SU-DHL-6 (cell line): ENCODE data around the gene DPP9.

Experiments used
- H2AFZ ChIP-seq: fragments of 200-600 bp; sonication (generic); 2 replicates; pipeline ENCODE4 v1.6.1; 2014; ENCODE audit warnings: low read depth, mild to moderate bottlenecking, moderate library complexity, mixed read lengths, antibody characterized with exemption, low read length; ENCODE audit not compliant: severe bottlenecking
- H3F3A ChIP-seq: fragments of 200-600 bp; shearing (Covaris generic); 2 replicates; pipeline ENCODE4 v1.6.0; 2016; ENCODE audit warnings: antibody characterized with exemption, mild to moderate bottlenecking; ENCODE audit not compliant: insufficient read depth
- H3K27ac ChIP-seq: fragments of 200-600 bp; sonication (generic); 2 replicates; pipeline ENCODE4 v1.5.1; 2016; ENCODE audit warnings: low read depth, mild to moderate bottlenecking, low read length, moderate library complexity, mixed read lengths
- H3K27me3 ChIP-seq: fragments of 200-600 bp; sonication (generic), shearing (Covaris generic); 2 replicates; pipeline ENCODE4 v1.6.0; 2014; ENCODE audit warnings: mild to moderate bottlenecking, low read length
- H3K36me3 ChIP-seq: fragments of 200-600 bp; sonication (generic); 2 replicates; pipeline ENCODE4 v1.6.1; 2014; ENCODE audit warnings: mild to moderate bottlenecking, low read length, mixed read lengths
- H3K4me2 ChIP-seq: fragments of 300-600, 200-600 bp; shearing (Covaris generic), sonication (generic); 2 replicates; pipeline ENCODE4 v1.6.0; 2014; ENCODE audit warnings: low read length, low read depth, mild to moderate bottlenecking; ENCODE audit not compliant: poor library complexity, severe bottlenecking
- H3K4me3 ChIP-seq: fragments of 200-600 bp; sonication (generic); 2 replicates; pipeline ENCODE4 v1.5.1; 2014; ENCODE audit warnings: antibody characterized with exemption, low read length, mild to moderate bottlenecking, mixed read lengths; ENCODE audit not compliant: insufficient read depth, poor library complexity, severe bottlenecking
- H3K79me2 ChIP-seq: fragments of 200-600 bp; sonication (generic); 2 replicates; pipeline ENCODE4 v1.6.1; 2014; ENCODE audit warnings: mild to moderate bottlenecking, low read length, moderate library complexity; ENCODE audit not compliant: insufficient read depth
- H3K9ac ChIP-seq: fragments of 200-600 bp; sonication (generic); 2 replicates; pipeline ENCODE4 v1.7.0; 2014; ENCODE audit warnings: mild to moderate bottlenecking, low read length
- H3K9me2 ChIP-seq: fragments of 200-600 bp; sonication (generic); replicated peaks from 2 replicates; pipeline ENCODE4 v1.6.1; 2014; ENCODE audit warnings: low read length; ENCODE audit not compliant: insufficient read depth
- H3K9me3 ChIP-seq: fragments of 200-600 bp; sonication (generic); 2 replicates; pipeline ENCODE4 v1.6.1; 2014; ENCODE audit warnings: low read length, mixed read lengths; ENCODE audit not compliant: insufficient read depth
- H4K20me1 ChIP-seq: fragments of 200-600 bp; sonication (generic); 2 replicates; pipeline ENCODE4 v1.6.1; 2014; ENCODE audit warnings: low read depth, mild to moderate bottlenecking, antibody characterized with exemption, low read length, moderate library complexity, mixed read lengths
- EZH2phosphoT487 ChIP-seq: fragments of 200-600 bp; sonication (generic), shearing (Covaris generic); conservative IDR thresholded peaks from 2 replicates; pipeline ENCODE4 v1.6.1; 2018; ENCODE audit warnings: mild to moderate bottlenecking, antibody characterized with exemption, low read length, moderate library complexity, mixed read lengths
- TF ChIP-seq, protein P1 (sequence below): fragments of 200-600 bp; sonication (generic); IDR thresholded peaks from one replicate; pipeline ENCODE4 v1.5.1; 2017; ENCODE audit warnings: antibody characterized with exemption, mild to moderate bottlenecking, low read length, moderate library complexity; ENCODE audit not compliant: insufficient read depth, poor library complexity, severe bottlenecking

The DPP9 gene

DNA sequence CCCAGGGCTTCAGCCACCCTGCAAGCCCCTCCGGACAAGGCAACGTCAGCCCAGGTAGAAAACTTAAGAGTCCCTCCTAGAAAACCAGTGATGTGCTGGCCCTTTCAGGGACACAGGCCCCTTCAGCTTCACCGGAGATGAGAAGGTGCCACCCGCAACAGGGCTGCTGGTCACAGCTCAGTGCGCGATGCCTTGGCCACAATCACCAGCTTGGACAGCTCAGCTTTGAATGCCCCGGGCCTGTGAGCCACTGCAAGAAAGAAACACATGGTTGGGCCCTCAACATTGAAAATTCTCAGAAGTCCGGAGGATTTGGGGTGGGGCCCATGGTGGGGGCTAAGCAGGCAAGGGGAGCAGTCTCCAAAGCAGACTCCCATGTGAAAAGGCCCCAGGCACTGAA lies 65.8 kb downstream of the DPP9 start:
- no peaks in the 10 kb centered on the region for H4K20me1 ChIP-seq
- no peak overlapping the region for H2AFZ ChIP-seq
- no peaks in the 10 kb centered on the region for H3K36me3 ChIP-seq
- TF ChIP-seq EZH2phosphoT487 = no peak
- TF ChIP-seq, protein P1, sequence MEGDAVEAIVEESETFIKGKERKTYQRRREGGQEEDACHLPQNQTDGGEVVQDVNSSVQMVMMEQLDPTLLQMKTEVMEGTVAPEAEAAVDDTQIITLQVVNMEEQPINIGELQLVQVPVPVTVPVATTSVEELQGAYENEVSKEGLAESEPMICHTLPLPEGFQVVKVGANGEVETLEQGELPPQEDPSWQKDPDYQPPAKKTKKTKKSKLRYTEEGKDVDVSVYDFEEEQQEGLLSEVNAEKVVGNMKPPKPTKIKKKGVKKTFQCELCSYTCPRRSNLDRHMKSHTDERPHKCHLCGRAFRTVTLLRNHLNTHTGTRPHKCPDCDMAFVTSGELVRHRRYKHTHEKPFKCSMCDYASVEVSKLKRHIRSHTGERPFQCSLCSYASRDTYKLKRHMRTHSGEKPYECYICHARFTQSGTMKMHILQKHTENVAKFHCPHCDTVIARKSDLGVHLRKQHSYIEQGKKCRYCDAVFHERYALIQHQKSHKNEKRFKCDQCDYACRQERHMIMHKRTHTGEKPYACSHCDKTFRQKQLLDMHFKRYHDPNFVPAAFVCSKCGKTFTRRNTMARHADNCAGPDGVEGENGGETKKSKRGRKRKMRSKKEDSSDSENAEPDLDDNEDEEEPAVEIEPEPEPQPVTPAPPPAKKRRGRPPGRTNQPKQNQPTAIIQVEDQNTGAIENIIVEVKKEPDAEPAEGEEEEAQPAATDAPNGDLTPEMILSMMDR = no peak
- H3K9me2 ChIP-seq = no peaks in the 10 kb centered on the region
- H3K4me2 ChIP-seq = no peak overlapping the region
- H3K27ac ChIP-seq = no peak overlapping the region
- H3K27me3 ChIP-seq = no peaks in the 10 kb centered on the region
- H3K9ac ChIP-seq = no peak overlapping the region
- H3K4me3 ChIP-seq = no peak overlapping the region
- H3K79me2 ChIP-seq = no peaks in the 10 kb centered on the region; the same call in 1 of the 2 replicates
- no peaks in the 10 kb centered on the region for H3K9me3 ChIP-seq
- H3F3A ChIP-seq = no peaks in the 10 kb centered on the region

DNA sequence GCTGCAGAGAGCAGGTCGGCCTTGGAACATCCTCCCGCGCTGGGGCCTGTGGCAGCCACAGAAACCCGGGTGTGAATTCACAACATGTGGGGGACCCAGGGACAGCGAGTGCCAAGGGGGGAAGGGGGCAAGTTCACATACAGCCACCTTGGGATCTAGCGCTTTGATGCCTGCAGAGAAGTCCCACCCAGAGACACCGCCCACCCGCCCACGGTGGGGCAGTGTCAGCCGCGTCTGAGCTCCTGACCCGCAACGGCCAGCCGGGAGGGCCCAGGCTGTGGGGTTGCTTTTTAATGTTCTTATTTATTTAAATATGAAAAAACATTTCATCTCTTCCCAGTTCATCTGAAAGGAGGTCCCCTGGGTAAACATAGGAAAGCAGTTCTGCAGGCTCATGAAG lies 66.4 kb downstream of the DPP9 start:
- no peaks in the 10 kb centered on the region for H3K27me3 ChIP-seq
- no peak overlapping the region for H3K27ac ChIP-seq
- H3K36me3 ChIP-seq = no peaks in the 10 kb centered on the region
- TF ChIP-seq, protein P1 = no peak
- no peak for TF ChIP-seq EZH2phosphoT487
- H3K79me2 ChIP-seq = no peaks in the 10 kb centered on the region; the same call in 1 of the 2 replicates
- no peak overlapping the region for H3K4me3 ChIP-seq
- no peaks in the 10 kb centered on the region for H3F3A ChIP-seq
- no peaks in the 10 kb centered on the region for H4K20me1 ChIP-seq
- no peak overlapping the region for H2AFZ ChIP-seq
- H3K9me3 ChIP-seq = no peaks in the 10 kb centered on the region
- no peak overlapping the region for H3K4me2 ChIP-seq
- no peak overlapping the region for H3K9ac ChIP-seq
- H3K9me2 ChIP-seq = no peaks in the 10 kb centered on the region

DNA sequence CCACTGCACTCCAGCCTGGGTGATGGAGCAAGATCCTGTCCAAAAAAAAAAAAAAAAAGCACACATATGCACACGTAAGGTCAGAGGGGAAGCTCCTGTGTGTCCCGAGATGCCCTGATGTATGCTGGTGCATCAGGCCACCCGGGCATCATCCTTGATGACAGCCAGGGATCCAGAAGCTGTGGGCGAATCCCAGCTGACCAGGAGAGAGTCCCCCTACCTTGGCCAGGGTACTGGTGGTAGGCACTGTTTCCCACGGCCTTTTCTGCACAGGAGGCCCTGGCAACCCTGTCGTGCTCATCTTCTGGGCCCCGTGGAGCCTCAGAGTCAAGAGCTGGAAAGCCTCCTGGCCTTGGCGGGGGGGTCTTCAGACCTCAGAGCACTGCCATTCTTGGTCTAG lies 67.5 kb downstream of the DPP9 start:
- H3K9me2 ChIP-seq = no peaks in the 10 kb centered on the region
- H3K36me3 ChIP-seq = no peaks in the 10 kb centered on the region

More for the DNA sequence above, 67.5 kb downstream of the DPP9 start:
- no peaks in the 10 kb centered on the region for H3K27me3 ChIP-seq
- no peaks in the 10 kb centered on the region; the same call in 1 of the 2 replicates for H3K79me2 ChIP-seq
- no peaks in the 10 kb centered on the region for H4K20me1 ChIP-seq
- H3K9me3 ChIP-seq = no peaks in the 10 kb centered on the region
- no peaks in the 10 kb centered on the region for H3F3A ChIP-seq
- no peak overlapping the region for H3K4me3 ChIP-seq
- no peak overlapping the region for H2AFZ ChIP-seq
- no peak overlapping the region for H3K4me2 ChIP-seq
- TF ChIP-seq EZH2phosphoT487 = no peak
- TF ChIP-seq, protein P1 = no peak
- no peak overlapping the region for H3K27ac ChIP-seq
- no peak overlapping the region for H3K9ac ChIP-seq
